Measurements from ENCODE around the gene TBC1D12.

The TBC1D12 gene

DNA sequence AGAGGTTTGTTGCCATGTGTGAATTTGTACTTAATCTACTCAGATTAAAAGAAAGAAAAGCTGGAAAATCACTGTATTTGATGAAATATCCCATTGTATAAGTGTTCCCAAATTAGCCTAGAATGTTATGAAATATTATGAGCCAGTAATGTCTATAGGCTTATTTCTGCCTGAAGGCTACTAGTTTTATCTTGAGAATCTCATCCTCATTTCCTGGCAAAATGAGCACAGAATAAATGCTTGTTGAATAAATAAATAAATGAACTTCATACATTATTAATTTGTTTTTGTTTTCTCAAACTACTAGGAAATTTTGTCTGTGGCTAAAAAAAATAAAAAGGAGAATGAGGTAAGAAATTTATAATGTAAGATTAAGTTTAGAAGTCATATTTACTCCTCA, 168.7 kb downstream of the TBC1D12 start:
- H3K4me1 ChIP-seq (ENCODE audit: insufficient read depth, insufficient read length) = no peaks in the 10 kb centered on the region
- no peak overlapping the region for H3K9ac ChIP-seq (ENCODE audit: insufficient read length, low read depth)
- no peaks in the 10 kb centered on the region for H3K9me3 ChIP-seq (ENCODE audit: insufficient read depth, low read length)
- H3K4me3 ChIP-seq (ENCODE audit: insufficient read length, low read depth) = no peak overlapping the region
- no peak for TF ChIP-seq YY1 (IDR thresholded peaks at IDR 0.05; ENCODE audit: insufficient read depth, insufficient read length)
- TF ChIP-seq ZNF274 (IDR thresholded peaks at IDR 0.05; ENCODE audit: low read depth, low read length) = no peak
- TF ChIP-seq SUZ12 (IDR thresholded peaks at IDR 0.05; ENCODE audit: extremely low read depth, insufficient read depth, insufficient read length) = no peak
- no peak for DNase-seq (ENCODE audit: low read depth, low spot score)
- H3K27me3 ChIP-seq (ENCODE audit: insufficient read depth, insufficient read length) = no peaks in the 10 kb centered on the region
- peaks cover 61% of the 10 kb centered on the region for H3K36me3 ChIP-seq (ENCODE audit: insufficient read depth, insufficient read length, low read length)

DNA sequence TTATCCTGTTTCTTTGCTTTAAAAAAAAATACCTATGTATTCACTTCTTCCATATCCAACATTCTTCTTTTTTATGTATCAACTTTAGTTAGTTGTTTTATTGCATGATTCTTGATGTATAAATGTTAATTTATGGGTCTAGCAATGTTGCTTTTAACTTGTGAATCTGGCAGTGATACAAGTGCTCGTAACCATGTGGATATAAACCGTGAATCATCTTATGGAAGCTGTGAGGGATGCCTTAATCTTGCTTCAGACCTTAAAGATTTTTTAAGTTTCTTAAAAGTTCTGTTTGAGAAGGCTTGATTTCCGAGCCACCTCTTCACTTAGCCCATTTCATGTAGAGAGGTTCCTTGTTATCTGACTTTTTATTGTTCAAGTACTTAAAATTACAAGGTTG, 169.2 kb downstream of the TBC1D12 start:
- Histone ChIP-seq H3K9ac (ENCODE audit: insufficient read length, low read depth) (no peak overlapping the region), H3K9me3 (ENCODE audit: insufficient read depth, low read length) (no peaks in the 10 kb centered on the region), H3K4me3 (ENCODE audit: insufficient read length, low read depth) (no peak overlapping the region), H3K4me1 (ENCODE audit: insufficient read depth, insufficient read length) (no peaks in the 10 kb centered on the region), H3K27me3 (ENCODE audit: insufficient read depth, insufficient read length) (no peaks in the 10 kb centered on the region), H3K36me3 (ENCODE audit: insufficient read depth, insufficient read length, low read length) (peaks cover 63% of the 10 kb centered on the region)
- no peak for DNase-seq (ENCODE audit: low read depth, low spot score)
- no peak for TF ChIP-seq YY1 (IDR thresholded peaks at IDR 0.05; ENCODE audit: insufficient read depth, insufficient read length)
- TF ChIP-seq ZNF274 (IDR thresholded peaks at IDR 0.05; ENCODE audit: low read depth, low read length) = no peak
- TF ChIP-seq SUZ12 (IDR thresholded peaks at IDR 0.05; ENCODE audit: extremely low read depth, insufficient read depth, insufficient read length) = no peak

DNA sequence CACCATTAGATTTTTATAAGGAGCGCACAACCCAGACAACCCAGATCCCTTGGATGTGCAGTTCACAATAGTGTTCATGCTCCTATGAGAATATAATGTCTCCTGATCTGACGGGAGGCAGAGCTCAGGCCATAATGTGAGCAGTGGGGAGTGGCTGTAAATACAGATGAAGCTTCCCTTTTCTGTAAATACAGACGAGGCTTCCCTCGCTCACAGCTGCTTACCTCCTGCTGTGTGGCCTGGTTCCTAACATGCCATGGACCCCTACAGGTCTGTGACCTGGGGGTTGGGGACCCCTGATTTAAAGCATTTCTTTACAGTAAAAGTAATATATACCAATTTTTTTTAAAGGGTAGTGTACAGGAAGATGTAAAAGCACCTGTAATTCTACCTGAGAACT, 176.4 kb downstream of the TBC1D12 start:
- no peak for DNase-seq (ENCODE audit: low read depth, low spot score)
- Histone ChIP-seq H3K9me3 (ENCODE audit: insufficient read depth, low read length) (no peaks in the 10 kb centered on the region), H3K36me3 (ENCODE audit: insufficient read depth, insufficient read length, low read length) (peaks cover 70% of the 10 kb centered on the region), H3K27me3 (ENCODE audit: insufficient read depth, insufficient read length) (no peaks in the 10 kb centered on the region), H3K4me1 (ENCODE audit: insufficient read depth, insufficient read length) (no peaks in the 10 kb centered on the region), H3K4me3 (ENCODE audit: insufficient read length, low read depth) (no peak overlapping the region), H3K9ac (ENCODE audit: insufficient read length, low read depth) (no peak overlapping the region)
- TF ChIP-seq ZNF274 (IDR thresholded peaks at IDR 0.05; ENCODE audit: low read depth, low read length) = no peak
- TF ChIP-seq YY1 (IDR thresholded peaks at IDR 0.05; ENCODE audit: insufficient read depth, insufficient read length) = no peak
- TF ChIP-seq SUZ12 (IDR thresholded peaks at IDR 0.05; ENCODE audit: extremely low read depth, insufficient read depth, insufficient read length) = no peak

DNA sequence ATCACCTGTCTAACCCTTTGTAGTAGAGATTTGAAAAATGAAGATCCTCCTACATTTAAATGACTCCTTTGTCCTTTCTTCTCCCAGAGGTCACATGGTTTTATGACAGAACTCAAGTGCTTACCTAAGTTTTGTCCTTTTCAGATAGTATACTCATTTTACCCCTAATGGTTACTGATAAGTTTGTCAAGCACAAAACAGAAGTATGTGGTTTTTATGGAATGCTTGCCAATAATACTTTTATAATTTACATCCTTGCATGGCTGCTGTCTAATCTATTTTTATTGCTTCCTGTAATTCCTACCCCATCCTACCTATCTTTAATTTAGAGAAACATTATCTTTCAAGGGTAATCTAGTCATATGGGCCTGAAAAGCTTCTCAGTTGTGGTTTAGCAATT, 180.8 kb downstream of the TBC1D12 start:
- no peak overlapping the region for H3K4me3 ChIP-seq (ENCODE audit: insufficient read length, low read depth)
- H3K9me3 ChIP-seq (ENCODE audit: insufficient read depth, low read length) = no peaks in the 10 kb centered on the region
- TF ChIP-seq YY1 (IDR thresholded peaks at IDR 0.05; ENCODE audit: insufficient read depth, insufficient read length) (no peak), ZNF274 (IDR thresholded peaks at IDR 0.05; ENCODE audit: low read depth, low read length) (no peak), SUZ12 (IDR thresholded peaks at IDR 0.05; ENCODE audit: extremely low read depth, insufficient read depth, insufficient read length) (no peak)
- H3K27me3 ChIP-seq (ENCODE audit: insufficient read depth, insufficient read length) = no peaks in the 10 kb centered on the region
- H3K36me3 ChIP-seq (ENCODE audit: insufficient read depth, insufficient read length, low read length) = peaks cover 59% of the 10 kb centered on the region
- no peaks in the 10 kb centered on the region for H3K4me1 ChIP-seq (ENCODE audit: insufficient read depth, insufficient read length)
- no peak overlapping the region for H3K9ac ChIP-seq (ENCODE audit: insufficient read length, low read depth)
- no peak for DNase-seq (ENCODE audit: low read depth, low spot score)
